DND-41 (cell line): ENCODE measurements around the gene MDP1.

ENCODE experiments used
- CTCF ChIP-seq: IDR thresholded peaks from 2 replicates; pipeline ENCODE4 v1.5.1; 2012; ENCODE audit warnings: borderline replicate concordance, low read length, moderate library complexity, mild to moderate bottlenecking; ENCODE audit not compliant: poor library complexity, severe bottlenecking; ENCODE audit errors: extremely low read depth
- EZH2 ChIP-seq: IDR thresholded peaks from 3 replicates; pipeline ENCODE4 v1.6.1; 2012; ENCODE audit warnings: borderline replicate concordance, low read depth, mild to moderate bottlenecking, moderate library complexity, low read length, inconsistent platforms; ENCODE audit not compliant: severe bottlenecking

GRCh38 chr14:24192933-24193332 is 22.9 kb downstream of the MDP1 start:
- no peak for TF ChIP-seq EZH2
- no peak for TF ChIP-seq CTCF
